Measurements from ENCODE around the gene GUCA2A.

GRCh38 chr1:42153624-42154023 lies 10.9 kb downstream of the GUCA2A start:
- no peak for TF ChIP-seq CTCF (IDR thresholded peaks at IDR 0.05)
- TF ChIP-seq ZFX (IDR thresholded peaks at IDR 0.05; ENCODE audit: borderline replicate concordance), result no peak

Data from 22Rv1 (cell line).